Measurements from ENCODE around the gene SPECC1L.

SPECC1L gene

DNA sequence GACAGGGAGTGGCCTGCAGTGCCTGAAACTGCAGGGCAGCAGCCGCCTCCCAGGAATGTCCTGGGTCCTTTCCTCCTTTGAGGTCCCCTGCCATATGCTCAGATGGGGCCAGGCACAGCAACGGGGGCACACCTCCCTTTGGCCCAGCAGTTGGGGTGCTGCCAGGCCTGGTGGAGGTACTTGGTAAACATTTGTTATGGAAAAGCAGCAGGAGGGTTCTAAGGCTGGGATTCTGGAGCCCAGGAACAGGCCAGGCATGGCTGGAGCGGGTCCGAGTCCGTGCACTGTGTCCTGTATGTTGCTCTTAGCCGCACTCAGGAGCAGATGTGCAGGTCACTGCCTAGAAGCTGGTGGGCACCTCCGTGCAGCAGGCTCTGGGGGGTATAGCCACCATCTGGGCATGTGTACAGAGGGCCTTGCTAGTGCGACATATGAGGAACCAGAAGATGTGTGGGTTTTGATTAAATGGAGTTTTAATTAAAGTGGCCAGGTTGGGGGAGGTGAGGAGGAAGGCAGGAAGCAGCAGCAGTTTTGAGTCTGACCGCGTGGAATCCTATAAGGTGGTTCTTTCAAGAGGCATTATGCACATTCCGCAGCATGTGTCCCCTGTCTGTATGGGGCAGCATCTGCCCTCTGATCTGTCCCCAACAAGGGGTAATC is 158.2 kb downstream of the SPECC1L start:
- no peak for DNase-seq (ENCODE audit: low read depth in 2 of 2)

DNA sequence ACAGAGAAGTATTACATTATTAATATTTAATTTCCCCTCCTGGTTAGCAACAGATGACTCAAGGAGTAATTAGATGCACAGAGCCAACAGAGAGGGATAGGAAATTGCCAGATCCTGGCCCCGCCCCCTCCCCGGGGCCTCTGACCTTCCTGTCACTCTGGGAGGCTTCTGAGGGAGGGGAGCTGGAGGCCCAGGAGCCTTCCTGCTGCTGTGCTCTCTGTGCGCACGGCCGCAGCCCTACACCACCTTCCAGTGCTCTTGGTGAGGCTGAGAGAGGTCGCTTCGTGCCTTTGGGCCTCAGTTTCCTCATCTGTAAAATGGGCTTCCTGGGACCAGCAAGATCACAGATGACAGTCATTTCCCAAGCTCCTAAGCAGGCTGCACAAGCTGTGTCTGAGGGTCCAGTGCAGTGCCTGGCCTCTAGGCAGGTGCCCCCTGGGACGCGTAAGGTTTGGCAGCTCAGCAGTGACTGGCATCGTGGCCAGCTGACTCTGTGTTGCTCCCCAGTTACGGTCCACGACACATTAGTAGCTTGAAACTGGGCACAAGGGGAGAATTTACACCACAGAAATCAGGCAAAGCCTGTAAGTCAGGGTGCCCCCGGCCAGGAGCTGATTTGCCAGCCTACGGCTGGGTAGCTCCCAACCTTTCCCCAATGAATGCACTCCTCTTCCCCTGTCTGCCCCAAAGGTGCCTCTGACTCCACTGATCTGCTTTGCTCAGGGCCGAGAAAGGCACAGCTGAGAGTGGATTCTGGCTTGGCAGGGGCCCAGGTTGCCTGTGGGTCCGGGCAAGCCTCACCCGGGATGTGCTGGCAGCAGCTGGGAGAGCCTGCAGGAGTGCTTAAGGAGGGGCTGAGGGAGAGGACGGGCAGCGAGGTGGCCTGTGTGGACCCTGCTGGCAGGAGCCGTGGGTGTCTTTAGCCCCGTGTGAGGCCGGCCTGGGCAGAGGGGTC is 159.1 kb downstream of the SPECC1L start:
- peak; percentile 50 to 78 for DNase-seq (ENCODE audit: low read depth in 2 of 2)

DNA sequence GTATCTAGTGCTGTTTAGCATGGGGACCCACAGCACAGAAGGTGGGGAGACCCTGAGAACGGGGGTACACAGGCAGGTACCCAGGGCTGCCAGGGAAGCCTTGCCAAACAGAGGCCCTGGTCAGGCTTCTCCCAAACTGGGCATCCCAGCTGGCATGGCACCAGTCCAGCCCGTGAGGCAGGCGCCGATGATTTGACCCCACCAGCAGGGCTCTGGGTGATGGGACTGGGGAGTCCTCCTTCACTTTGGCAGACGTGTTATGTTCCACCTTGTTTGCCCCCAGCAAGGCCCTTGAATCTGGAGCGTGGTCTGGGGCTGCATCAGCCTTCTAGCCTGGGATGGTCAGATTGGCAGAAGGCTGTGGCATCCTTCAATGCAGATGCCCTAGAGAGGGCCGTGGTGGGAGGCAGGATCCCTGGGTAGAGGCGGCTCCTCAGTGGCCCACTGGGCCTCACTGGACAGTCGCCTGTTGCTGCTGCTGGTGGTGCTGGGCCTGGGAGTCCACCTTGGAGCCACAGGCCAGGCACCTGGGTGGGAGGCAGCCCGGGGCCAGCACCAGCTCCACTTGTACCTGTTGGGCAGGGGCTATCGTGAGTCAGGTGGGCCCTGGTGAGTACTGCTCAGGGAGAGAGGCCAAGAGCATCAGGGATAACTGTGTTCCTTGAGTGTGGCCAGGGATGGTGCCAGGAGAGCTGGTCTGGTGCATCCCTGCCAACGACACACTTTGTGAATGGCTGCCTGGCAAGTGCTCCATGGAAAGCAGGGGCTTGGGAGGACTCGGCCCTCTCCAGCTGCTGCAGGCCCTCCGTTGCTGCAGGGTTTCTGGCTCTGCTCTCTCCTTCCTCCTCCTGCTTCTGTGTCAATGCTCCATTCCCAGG is 160.0 kb downstream of the SPECC1L start:
- DNase-seq (ENCODE audit: low read depth in 2 of 2), result no peak

DNA sequence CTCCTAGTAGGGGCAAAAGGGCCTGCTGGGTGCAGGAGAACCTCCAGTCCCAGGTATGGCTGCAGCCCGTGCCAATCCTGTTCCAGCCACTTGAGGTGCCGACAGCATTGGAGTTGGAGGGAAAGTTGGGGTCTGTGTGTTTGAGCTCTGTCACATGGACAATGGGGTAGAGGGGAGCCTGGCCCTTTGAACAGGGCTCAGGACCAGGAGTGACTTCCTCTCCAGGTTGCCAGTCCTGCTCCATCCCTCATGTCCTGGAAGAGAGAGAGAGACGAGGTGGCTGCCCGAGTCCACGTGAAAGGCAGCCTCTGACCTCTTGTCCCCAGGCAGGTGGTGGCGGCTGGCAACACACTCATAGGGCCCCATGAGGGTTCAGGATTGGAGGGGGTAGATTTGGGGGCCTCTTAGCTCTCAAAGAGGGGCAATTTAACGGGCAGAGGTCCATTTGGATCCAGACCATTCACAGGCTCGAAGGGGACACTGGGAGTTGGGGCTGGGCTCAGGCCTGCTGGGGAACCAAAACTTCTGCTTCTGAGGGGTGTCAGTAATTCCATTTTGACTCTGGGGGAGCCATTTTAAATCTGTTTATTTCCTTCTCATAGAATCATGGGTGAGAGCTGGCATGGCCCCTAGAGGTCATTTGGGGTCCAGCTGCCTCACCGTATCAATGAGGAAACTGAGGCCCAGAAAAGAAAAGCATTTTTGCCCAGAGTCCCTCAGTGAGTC is 160.8 kb downstream of the SPECC1L start:
- DNase-seq (ENCODE audit: low read depth in 2 of 2), result no peak

DNA sequence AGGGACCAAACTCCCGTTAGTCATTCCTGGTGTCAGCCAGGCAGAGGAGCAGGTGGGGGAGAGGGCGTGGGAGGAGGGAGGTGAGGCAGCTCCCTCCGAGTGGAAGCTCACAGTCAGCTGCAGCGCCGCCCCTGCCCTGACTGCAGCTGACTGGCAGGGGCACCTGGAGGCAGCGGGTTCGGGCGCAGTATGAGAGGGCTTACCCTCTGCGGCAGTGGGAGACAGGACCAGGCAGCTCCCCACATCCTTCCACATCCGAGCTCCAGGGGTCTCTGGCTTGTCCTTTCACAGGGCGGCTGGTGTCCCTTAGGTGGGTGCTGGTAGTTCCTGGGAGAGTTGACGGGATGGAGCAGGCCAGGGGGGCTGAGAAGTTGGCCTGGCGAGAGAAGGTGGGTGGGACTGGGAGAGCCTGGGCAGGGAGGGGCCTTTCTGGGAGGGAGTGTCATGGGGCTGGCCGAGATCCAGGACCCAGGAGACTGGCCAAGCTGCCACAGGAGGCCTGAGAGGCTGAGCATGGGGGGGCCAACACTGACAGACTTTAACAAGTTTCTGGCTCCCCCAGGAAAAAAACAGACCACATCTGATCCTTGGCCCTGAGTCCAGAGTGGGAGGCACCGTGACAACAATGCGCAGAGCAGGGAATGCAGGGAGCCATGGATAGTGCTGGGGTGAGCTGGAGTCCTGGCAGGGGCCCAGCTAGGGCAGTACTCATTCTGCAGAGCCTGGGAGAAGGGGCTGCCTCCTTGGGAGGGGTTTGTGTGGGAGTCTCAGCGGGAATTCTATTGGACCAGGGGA is 161.6 kb downstream of the SPECC1L start:
- DNase-seq (ENCODE audit: low read depth in 2 of 2), result peak in 1 of 2 donors; percentile 42

DNA sequence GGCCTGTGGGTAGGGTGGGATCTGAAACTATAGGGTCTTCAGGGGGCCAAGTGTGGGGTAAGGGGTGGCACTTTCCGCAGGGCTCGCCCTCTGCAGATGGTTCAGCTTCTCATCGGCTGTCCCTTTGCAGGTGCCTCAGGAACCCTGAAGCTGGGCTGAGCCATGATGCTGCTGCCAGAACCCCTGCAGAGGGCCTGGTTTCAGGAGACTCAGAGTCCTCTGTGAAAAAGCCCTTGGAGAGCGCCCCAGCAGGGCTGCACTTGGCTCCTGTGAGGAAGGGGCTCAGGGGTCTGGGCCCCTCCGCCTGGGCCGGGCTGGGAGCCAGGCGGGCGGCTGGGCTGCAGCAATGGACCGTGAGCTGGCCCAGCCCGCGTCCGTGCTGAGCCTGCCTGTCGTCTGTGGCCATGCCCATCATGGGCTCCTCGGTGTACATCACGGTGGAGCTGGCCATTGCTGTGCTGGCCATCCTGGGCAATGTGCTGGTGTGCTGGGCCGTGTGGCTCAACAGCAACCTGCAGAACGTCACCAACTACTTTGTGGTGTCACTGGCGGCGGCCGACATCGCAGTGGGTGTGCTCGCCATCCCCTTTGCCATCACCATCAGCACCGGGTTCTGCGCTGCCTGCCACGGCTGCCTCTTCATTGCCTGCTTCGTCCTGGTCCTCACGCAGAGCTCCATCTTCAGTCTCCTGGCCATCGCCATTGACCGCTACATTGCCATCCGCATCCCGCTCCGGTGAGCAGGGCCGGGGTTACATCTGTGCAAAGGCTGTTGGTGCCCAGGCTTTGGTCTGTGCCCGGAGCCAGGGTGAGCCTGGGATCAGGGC is 162.6 kb downstream of the SPECC1L start:
- DNase-seq (ENCODE audit: low read depth in 2 of 2), result no peak

- peak in 1 of 2 donors; percentile 36 for DNase-seq (ENCODE audit: low read depth in 2 of 2)
These were observed 163.3 kb downstream of the SPECC1L start for GRCh38 chr22:24433828-24434470.

GRCh38 chr22:24434471-24435322 is 164.1 kb downstream of the SPECC1L start:
- DNase-seq (ENCODE audit: low read depth in 2 of 2), result peak; percentile 46 to 52

DNA sequence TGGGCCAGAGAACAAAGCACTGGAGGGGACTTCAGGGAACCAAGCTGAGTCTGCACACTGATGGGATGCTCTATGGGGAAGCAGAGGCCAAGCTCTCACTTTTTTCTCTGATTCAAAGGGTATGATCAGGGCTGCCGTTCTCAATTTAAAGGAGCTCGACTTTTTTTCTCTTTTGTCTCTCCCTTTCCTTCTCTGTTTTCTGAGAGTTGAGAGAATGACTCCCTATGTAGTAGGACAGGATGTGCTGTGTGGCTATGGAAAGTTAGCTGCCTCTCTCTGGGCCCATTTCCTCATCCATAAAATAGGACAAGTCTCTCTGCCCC is 164.7 kb downstream of the SPECC1L start:
- no peak for DNase-seq (ENCODE audit: low read depth in 2 of 2)

DNA sequence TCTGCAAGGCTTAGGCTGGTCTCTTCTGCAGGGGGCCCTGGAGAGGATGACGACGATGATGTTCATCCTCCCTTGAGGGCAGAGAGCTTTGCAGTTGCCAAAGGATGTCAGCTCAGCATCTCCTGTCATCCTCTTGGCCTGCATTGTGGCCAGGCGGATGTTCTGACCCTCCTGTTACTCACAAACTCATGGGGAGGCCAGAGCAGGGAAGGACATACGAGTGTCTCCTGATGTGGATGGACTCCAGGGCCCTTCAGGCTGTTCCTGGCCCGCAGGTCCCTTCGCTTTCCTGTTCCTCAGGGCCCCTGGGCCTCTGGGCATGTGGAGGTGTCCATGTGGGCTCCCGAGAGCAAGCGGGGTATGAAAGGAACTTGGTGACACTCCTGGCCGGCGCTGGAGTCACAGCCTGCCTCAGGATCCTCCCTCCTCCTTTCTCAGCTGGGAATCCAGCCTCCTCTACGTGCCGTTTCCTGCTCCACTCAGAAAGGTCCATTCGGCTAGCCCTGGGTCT is 165.3 kb downstream of the SPECC1L start:
- DNase-seq (ENCODE audit: low read depth in 2 of 2), result no peak

- DNase-seq (ENCODE audit: low read depth in 2 of 2), result no peak
These were observed 165.9 kb downstream of the SPECC1L start for GRCh38 chr22:24436553-24436952.

DNA sequence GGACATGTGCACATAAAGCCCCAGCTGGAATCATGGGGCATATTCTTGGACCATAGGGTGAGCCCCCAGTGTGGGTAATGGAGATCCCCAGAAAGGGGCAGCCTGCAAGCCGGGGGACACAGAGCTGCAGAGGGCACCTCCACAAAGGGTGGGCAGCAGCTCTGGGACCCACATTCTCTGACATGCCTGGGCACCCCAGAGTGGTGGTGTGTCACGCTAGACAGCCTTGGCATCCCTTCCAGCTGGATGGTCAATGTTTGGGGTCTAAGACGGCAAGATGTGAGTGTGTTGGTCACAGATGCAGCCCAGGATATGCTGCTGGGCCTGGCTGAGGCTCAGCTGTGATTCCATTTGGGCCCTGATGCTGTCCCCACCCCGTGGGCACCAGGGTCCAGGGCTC is 166.5 kb downstream of the SPECC1L start:
- DNase-seq (ENCODE audit: low read depth in 2 of 2), result no peak

GRCh38 chr22:24437741-24438328 is 167.2 kb downstream of the SPECC1L start:
- no peak for DNase-seq (ENCODE audit: low read depth in 2 of 2)

GRCh38 chr22:24440270-24440717 is 169.7 kb downstream of the SPECC1L start:
- no peak for DNase-seq (ENCODE audit: low read depth in 2 of 2)

DNA sequence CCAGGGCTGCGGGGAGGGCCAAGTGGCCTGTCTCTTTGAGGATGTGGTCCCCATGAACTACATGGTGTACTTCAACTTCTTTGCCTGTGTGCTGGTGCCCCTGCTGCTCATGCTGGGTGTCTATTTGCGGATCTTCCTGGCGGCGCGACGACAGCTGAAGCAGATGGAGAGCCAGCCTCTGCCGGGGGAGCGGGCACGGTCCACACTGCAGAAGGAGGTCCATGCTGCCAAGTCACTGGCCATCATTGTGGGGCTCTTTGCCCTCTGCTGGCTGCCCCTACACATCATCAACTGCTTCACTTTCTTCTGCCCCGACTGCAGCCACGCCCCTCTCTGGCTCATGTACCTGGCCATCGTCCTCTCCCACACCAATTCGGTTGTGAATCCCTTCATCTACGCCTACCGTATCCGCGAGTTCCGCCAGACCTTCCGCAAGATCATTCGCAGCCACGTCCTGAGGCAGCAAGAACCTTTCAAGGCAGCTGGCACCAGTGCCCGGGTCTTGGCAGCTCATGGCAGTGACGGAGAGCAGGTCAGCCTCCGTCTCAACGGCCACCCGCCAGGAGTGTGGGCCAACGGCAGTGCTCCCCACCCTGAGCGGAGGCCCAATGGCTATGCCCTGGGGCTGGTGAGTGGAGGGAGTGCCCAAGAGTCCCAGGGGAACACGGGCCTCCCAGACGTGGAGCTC is 170.2 kb downstream of the SPECC1L start:
- DNase-seq (ENCODE audit: low read depth in 2 of 2), result no peak

- no peak for DNase-seq (ENCODE audit: low read depth in 2 of 2)
These were observed 171.0 kb downstream of the SPECC1L start for GRCh38 chr22:24441406-24442351.

Measured in activated CD4-positive, alpha-beta T cell treated with anti-CD3 and anti-CD28 coated beads for 24 hours (primary cell).